ENCODE data around the gene SPRY4.
A peak's percentile ranks its signal among the peaks of the same experiment; 100 is the strongest.
"Not testable (repeated sequence)": the region's sequence is repeated elsewhere in the genome, so short reads cannot be mapped to it uniquely, and the experiment has no call there.

Gene SPRY4

DNA sequence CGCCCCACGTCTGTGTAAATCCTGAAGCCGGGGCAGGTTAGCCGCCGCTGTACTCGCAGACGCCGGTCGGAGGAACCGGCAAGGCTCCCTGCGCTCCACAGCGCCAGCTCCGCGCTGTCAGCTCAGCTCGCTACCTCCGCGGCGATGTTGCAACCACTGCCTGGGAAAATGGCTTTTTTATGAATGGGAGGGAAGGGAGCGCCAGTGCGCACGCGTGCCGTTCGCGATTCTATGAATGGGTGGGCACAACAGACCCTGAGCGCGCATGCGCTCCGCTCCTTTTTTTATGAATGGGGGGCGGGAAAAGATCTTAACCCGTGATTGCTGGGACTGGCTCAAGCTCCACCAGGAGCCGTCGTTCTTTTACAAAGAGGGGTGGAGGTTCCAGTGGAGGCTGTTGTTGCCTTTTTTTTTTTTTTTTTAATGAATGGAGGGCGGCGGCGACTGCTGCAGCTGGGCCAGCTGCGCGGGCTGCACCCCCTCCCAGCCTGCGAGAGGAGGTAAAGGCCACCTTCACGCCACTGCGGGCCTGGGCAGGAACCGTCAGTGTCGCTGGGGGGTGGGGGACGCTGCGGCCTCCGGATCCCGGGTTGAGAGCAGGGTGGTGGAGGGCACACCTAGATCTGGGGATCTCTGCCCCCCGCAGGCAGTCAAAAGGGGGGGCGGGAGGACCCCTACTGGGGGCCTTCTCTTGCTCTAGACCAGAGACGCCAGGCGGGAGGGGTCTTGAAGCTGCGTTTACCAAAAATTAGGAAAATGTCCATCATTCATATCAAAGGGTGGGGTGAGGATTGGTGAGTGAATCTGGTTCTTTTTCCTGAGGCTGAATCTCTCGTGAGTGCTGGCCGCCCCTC lies at the start of gene SPRY4:
SPRY4 (minus strand) TSS at position 151 of the 854 bp plus-strand sequence. CDS start 9,913 bp downstream, outside the sequence.
- in situ Hi-C loops (cut with MboI; ENCODE audit: low sequenced_read_pairs, unreplicated experiment) = no loop called here
- TF ChIP-seq CTCF (IDR thresholded peaks at IDR 0.05; ENCODE audit: borderline replicate concordance, control extremely low read depth, extremely low read depth, insufficient read depth, missing control alignments) = no peak

DNA sequence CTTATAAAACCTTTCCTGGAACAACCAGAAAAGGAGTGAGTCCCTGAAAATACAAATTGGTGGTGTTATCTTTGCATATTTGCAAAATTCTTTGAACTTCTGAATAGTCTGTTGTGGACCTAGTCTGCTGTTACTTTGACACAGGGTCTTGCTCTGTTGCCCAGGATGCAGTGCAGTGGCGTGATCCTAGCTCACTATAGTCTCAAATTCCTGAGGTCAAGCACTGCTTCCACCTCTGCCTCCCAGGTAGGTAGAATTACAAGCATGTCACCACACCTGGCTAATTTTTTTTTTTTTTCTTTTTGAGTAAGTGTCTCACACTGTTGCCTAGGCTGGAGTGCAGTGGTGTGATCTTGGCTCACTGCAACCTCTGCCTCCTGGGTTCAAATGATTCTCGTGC lies 43.7 kb upstream of the SPRY4 start:
- TF ChIP-seq CTCF (IDR thresholded peaks at IDR 0.05; ENCODE audit: borderline replicate concordance, control extremely low read depth, extremely low read depth, insufficient read depth, missing control alignments) = no peak
- no peak for DNase-seq (ENCODE audit: low spot score)
- in situ Hi-C loops (cut with MboI; ENCODE audit: low sequenced_read_pairs, unreplicated experiment) = no loop called here

More for the DNA sequence above, at the start of gene SPRY4:
- peak; percentile 89 for DNase-seq (ENCODE audit: low spot score)

DNA sequence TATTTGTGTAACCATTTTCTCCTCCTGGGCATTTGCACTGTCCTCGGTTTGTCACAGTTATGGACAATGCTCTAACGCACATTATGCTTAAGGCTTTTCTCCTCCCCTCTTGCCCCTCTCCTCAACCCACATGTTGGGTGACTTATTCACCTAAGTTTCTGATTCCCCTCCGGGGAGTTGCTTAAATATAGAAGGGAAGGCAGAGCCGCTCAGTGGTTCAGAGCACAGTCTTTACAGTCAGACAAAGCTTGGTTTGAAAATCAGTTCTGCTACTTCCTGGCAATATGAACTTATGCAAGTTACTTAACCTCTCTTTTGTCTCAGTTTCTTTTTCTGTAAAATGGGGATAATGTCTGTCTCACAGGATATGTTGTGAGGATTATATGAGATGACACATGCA lies 41.2 kb upstream of the SPRY4 start:
- DNase-seq (ENCODE audit: low spot score) = no peak
- no peak for TF ChIP-seq CTCF (IDR thresholded peaks at IDR 0.05; ENCODE audit: borderline replicate concordance, control extremely low read depth, extremely low read depth, insufficient read depth, missing control alignments)
- in situ Hi-C loops (cut with MboI; ENCODE audit: low sequenced_read_pairs, unreplicated experiment) = no loop called here

- TF ChIP-seq CTCF (IDR thresholded peaks at IDR 0.05; ENCODE audit: borderline replicate concordance, control extremely low read depth, extremely low read depth, insufficient read depth, missing control alignments) = no peak
- in situ Hi-C loops (cut with MboI; ENCODE audit: low sequenced_read_pairs, unreplicated experiment) = no loop called here
- no peak for DNase-seq (ENCODE audit: low spot score)
These were observed 39.7 kb upstream of the SPRY4 start for GRCh38 chr5:142364251-142365145.

DNA sequence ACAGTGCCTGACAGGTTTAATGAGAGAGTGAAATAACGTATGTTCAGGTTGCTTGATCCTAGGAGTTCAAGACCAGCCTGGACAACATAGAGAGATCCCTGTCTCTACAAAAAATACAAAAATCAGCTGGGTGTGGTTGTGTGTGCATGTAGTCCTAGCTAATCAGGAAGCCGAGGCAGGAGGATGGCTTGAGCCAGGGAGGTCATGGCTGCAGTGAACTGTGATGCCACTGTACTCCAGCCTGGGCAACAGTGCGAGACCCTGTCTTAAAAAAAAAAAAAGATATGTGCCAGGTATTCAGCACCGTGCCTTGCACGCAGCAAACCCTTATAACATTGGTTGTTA lies 38.8 kb upstream of the SPRY4 start:
- no peak for TF ChIP-seq CTCF (IDR thresholded peaks at IDR 0.05; ENCODE audit: borderline replicate concordance, control extremely low read depth, extremely low read depth, insufficient read depth, missing control alignments)
- no peak for DNase-seq (ENCODE audit: low spot score)
- in situ Hi-C loops (cut with MboI; ENCODE audit: low sequenced_read_pairs, unreplicated experiment) = no loop called here

DNA sequence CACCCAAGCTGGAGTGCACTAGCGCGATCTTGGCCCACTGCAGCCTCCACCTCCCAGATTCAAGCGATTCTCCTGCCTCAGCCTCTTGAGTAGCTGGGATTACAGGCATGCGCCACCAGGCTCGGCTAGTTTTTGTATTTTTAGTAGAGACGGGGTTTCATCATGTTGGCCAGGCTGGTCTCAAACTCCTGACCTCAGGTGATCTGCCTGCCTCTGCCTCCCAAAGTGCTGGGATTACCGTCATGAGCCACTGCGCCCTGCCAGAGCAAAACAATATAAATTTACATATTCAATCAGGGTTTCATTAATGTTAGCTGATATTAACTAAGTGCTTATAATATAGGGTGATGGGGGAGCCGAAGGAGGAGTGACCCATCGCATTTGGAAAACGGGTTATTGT lies 37.4 kb upstream of the SPRY4 start:
- in situ Hi-C loops (cut with MboI; ENCODE audit: low sequenced_read_pairs, unreplicated experiment) = not testable (repeated sequence)

More for the DNA sequence above, 37.4 kb upstream of the SPRY4 start:
- not testable (repeated sequence) for DNase-seq (ENCODE audit: low spot score)
